Keratinocyte (primary cell): ENCODE results near the gene GALNT14. TPM values are rescaled to one million over a fixed set of nuclear protein-coding genes. Genes with fewer than 3 reads are reported as not detected.

Experiments used
- DNase-seq: peaks from one replicate; pipeline ENCODE4 v3.0.0-alpha.2; 2011; ENCODE audit warnings: low read depth, missing footprints, low spot score
- FAIRE-seq: peaks from 2 replicates; lab custom pipeline; 2011; peaks lifted over from hg19 to GRCh38; lab: Jason Lieb, UNC
- H2AFZ ChIP-seq: 2 replicates; pipeline ENCODE4 v1.6.0; 2012; ENCODE audit warnings: low read length, control low read depth, inconsistent platforms; ENCODE audit not compliant: control insufficient read depth
- H3K27ac ChIP-seq: 2 replicates; pipeline ENCODE4 v1.5.1; 2011; ENCODE audit warnings: low read length; ENCODE audit not compliant: control insufficient read depth, insufficient read depth
- H3K27me3 ChIP-seq: 3 replicates; pipeline ENCODE4 v1.6.0; 2011; ENCODE audit warnings: low read length; ENCODE audit not compliant: control insufficient read depth, insufficient read depth; ENCODE audit errors: extremely low read depth
- H3K36me3 ChIP-seq, 2 experiments: 2 replicates in 1 of 2; 3 replicates in 1 of 2; pipeline ENCODE4 v1.5.1; 2011; ENCODE audit warnings: low read length in 2 of 2, mild to moderate bottlenecking in 1 of 2; ENCODE audit not compliant: control insufficient read depth in 2 of 2, insufficient read depth in 2 of 2; ENCODE audit errors: extremely low read depth in 1 of 2
- H3K4me1 ChIP-seq: 3 replicates; pipeline ENCODE4 v1.5.1; 2011; ENCODE audit warnings: low read length; ENCODE audit not compliant: control insufficient read depth, insufficient read depth; ENCODE audit errors: extremely low read depth
- H3K4me2 ChIP-seq: 3 replicates; pipeline ENCODE4 v1.6.0; 2011; ENCODE audit warnings: low read depth, low read length; ENCODE audit not compliant: control insufficient read depth, insufficient read depth; ENCODE audit errors: extremely low read depth
- H3K4me3 ChIP-seq, 3 experiments: fragments of 200-600 bp in 1 of 3; sonication (generic) in 1 of 3; 2 replicates in 2 of 3; 3 replicates in 1 of 3; pipeline ENCODE4 v1.5.1; 2011 to 2016; ENCODE audit warnings: low read length in 3 of 3, mild to moderate bottlenecking in 3 of 3, control low read depth in 2 of 3, inconsistent platforms in 1 of 3, low read depth in 1 of 3, mixed read lengths in 1 of 3, mixed run types in 1 of 3, moderate library complexity in 1 of 3; ENCODE audit not compliant: control insufficient read depth in 2 of 3, insufficient read depth in 2 of 3; ENCODE audit errors: extremely low read depth in 1 of 3
- H3K79me2 ChIP-seq: 2 replicates; pipeline ENCODE4 v1.6.0; 2012; ENCODE audit warnings: low read length; ENCODE audit not compliant: control insufficient read depth, insufficient read depth
- H3K9ac ChIP-seq: 3 replicates; pipeline ENCODE4 v1.6.0; 2011; ENCODE audit warnings: low read length; ENCODE audit not compliant: control insufficient read depth, insufficient read depth; ENCODE audit errors: extremely low read depth
- H3K9me1 ChIP-seq: 3 replicates; pipeline ENCODE4 v1.6.0; 2011; ENCODE audit warnings: low read length; ENCODE audit not compliant: control insufficient read depth, insufficient read depth; ENCODE audit errors: extremely low read depth
- H3K9me3 ChIP-seq: 2 replicates; pipeline ENCODE4 v1.5.1; 2012; ENCODE audit warnings: low read depth, low read length; ENCODE audit not compliant: control insufficient read depth
- H4K20me1 ChIP-seq: 3 replicates; pipeline ENCODE4 v1.6.0; 2011; ENCODE audit warnings: low read length; ENCODE audit not compliant: control insufficient read depth, insufficient read depth; ENCODE audit errors: extremely low read depth
- EZH2 ChIP-seq: IDR thresholded peaks from one replicate; pipeline ENCODE4 v1.6.1; 2012; ENCODE audit warnings: inconsistent platforms, mild to moderate bottlenecking, low read length, moderate library complexity
- dilution Hi-C: fragments of 300-500 bp; cut with MboI; formaldehyde crosslinking; loops from one replicate; pipeline ENCODE4 v1.7.0; 2020; ENCODE audit warnings: low sequenced_read_pairs; ENCODE audit not compliant: extremely low pct_ligation_motif_present
- polyA plus RNA-seq, 5 experiments: library from polyadenylated mRNA; depleted of rRNA in 3 of 5; stranded (reverse) in 3 of 5; stranded (forward) in 1 of 5; unstranded in 1 of 5; fragments of >200 nt; gene quantifications; 1 replicate in 1 of 5; 2 replicates in 3 of 5; 3 replicates in 1 of 5; pipeline versions ENCODE4 v1.2.1 to v1.2.3, GENCODE V29; 2011 to 2012; ENCODE audit warnings: missing spikeins in 2 of 5, low read depth in 1 of 5, low replicate concordance in 1 of 5
- TF ChIP-seq, protein P1 (sequence below), 3 experiments: IDR thresholded peaks in 1 of 3; conservative IDR thresholded peaks in 1 of 3; optimal IDR thresholded peaks in 1 of 3; 2 replicates in 2 of 3; 3 replicates in 1 of 3; pipeline versions ENCODE3 to v1.5.1; 2011; ENCODE audit warnings: low read length in 3 of 3, mild to moderate bottlenecking in 3 of 3, moderate library complexity in 2 of 3, control low read depth in 1 of 3, inconsistent platforms in 1 of 3; ENCODE audit not compliant: insufficient read depth in 2 of 3; ENCODE audit errors: extremely low read depth in 1 of 3

Gene GALNT14
- polyA plus RNA-seq, 1 donor (not counting 4 experiments of a cell fraction or from before 2014, with no cell fraction given): 27.4 TPM

DNA sequence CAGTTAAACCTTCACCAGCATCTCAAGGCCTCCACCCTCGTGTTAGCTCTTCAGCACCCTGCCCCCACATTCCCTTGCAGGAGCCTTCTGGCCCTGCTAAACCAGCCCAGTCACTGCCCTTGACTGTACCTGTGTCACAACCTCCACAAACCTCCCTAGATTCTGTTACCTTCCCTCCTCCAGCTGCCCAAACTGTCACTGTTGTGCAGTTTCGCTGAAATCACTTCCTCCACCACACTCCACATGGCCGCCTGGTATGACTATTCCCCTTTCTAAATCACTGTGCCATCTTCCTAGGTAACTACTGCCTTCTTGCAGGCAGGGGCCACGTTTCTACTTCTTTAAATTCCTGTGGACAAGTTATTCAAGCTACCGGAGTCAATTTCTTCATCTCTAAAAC, 160.2 kb downstream of the GALNT14 start:
- TF ChIP-seq, protein P1, sequence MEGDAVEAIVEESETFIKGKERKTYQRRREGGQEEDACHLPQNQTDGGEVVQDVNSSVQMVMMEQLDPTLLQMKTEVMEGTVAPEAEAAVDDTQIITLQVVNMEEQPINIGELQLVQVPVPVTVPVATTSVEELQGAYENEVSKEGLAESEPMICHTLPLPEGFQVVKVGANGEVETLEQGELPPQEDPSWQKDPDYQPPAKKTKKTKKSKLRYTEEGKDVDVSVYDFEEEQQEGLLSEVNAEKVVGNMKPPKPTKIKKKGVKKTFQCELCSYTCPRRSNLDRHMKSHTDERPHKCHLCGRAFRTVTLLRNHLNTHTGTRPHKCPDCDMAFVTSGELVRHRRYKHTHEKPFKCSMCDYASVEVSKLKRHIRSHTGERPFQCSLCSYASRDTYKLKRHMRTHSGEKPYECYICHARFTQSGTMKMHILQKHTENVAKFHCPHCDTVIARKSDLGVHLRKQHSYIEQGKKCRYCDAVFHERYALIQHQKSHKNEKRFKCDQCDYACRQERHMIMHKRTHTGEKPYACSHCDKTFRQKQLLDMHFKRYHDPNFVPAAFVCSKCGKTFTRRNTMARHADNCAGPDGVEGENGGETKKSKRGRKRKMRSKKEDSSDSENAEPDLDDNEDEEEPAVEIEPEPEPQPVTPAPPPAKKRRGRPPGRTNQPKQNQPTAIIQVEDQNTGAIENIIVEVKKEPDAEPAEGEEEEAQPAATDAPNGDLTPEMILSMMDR (optimal IDR thresholded peaks at IDR 0.05 in 1 of 3, IDR thresholded peaks at IDR 0.05 in 1 of 3, conservative IDR thresholded peaks at IDR 0.05 in 1 of 3; ENCODE audit: extremely low read depth in 1 of 3, insufficient read depth in 2 of 3, low read length in 3 of 3): no peak
- no peak for TF ChIP-seq EZH2
- no peak for DNase-seq
- dilution Hi-C loops: no loop called here
- H3K9me1 ChIP-seq: peaks cover 8% of the 10 kb centered on the region
- no peak overlapping the region for H3K4me3 ChIP-seq
- H3K27me3 ChIP-seq: no peaks in the 10 kb centered on the region
- no peaks in the 10 kb centered on the region for H3K79me2 ChIP-seq
- H3K27ac ChIP-seq: no peak overlapping the region
- H3K9me3 ChIP-seq: no peaks in the 10 kb centered on the region
- no peak overlapping the region for H2AFZ ChIP-seq
- H4K20me1 ChIP-seq: no peaks in the 10 kb centered on the region
- H3K9ac ChIP-seq: no peak overlapping the region
- H3K4me1 ChIP-seq: peaks cover 16% of the 10 kb centered on the region
- H3K36me3 ChIP-seq: peaks cover 0 to 2% of the 10 kb centered on the region in 2 experiments
- H3K4me2 ChIP-seq: no peak overlapping the region
- FAIRE-seq: no peak

DNA sequence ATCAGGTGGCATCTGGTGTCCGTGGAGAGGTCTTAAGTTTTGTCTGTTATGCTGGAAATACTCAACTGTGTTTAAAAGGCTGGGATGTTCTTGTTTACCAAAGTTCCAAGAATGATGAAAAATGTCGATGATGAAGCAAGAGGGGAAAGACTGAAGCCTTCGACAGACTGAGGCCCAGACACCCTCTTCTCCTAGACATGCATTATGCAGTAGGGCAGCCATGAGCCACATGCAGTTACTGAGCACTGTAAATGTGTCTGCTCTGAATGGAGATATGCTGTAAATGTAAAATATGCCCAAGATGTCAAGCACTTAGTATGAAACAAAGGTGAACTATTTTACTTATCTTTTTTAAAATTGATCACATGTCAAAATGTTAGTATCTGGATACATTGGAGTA, 163.1 kb downstream of the GALNT14 start:
- H3K9me1 ChIP-seq: peaks cover 6% of the 10 kb centered on the region
- dilution Hi-C loops: no loop called here
- FAIRE-seq: no peak
- peaks cover 12% of the 10 kb centered on the region for H3K4me1 ChIP-seq
- DNase-seq: no peak
- peaks cover 0 to 2% of the 10 kb centered on the region in 2 experiments for H3K36me3 ChIP-seq
- no peak overlapping the region for H3K27ac ChIP-seq
- TF ChIP-seq, protein P1 (optimal IDR thresholded peaks at IDR 0.05 in 1 of 3, IDR thresholded peaks at IDR 0.05 in 1 of 3, conservative IDR thresholded peaks at IDR 0.05 in 1 of 3; ENCODE audit: extremely low read depth in 1 of 3, insufficient read depth in 2 of 3, low read length in 3 of 3): no peak
- TF ChIP-seq EZH2: no peak
- no peaks in the 10 kb centered on the region for H3K79me2 ChIP-seq
- H3K9ac ChIP-seq: no peak overlapping the region
- no peaks in the 10 kb centered on the region for H3K27me3 ChIP-seq
- H3K4me3 ChIP-seq: no peak overlapping the region
- H3K4me2 ChIP-seq: no peak overlapping the region
- no peaks in the 10 kb centered on the region for H4K20me1 ChIP-seq
- no peak overlapping the region for H2AFZ ChIP-seq
- H3K9me3 ChIP-seq: no peaks in the 10 kb centered on the region
